Activated CD8-positive, alpha-beta T cell treated with anti-CD3 and anti-CD28 coated beads for 36 hours (primary cell): ENCODE measurements around the gene SPANXN2. TPM values are rescaled to one million over a fixed set of nuclear protein-coding genes. Genes with fewer than 3 reads are reported as not detected.

ENCODE experiments used
- ATAC-seq: fragments of 200-7000 bp; cut with Tn5 transposase; one replicate; pipeline ENCODE4 v1.10.0; 2021; ENCODE audit warnings: mild to moderate bottlenecking, moderate library complexity
- CTCF ChIA-PET: fragments of 350-600 bp; sonication (Branson Sonifier 250); formaldehyde crosslinking; loops from one replicate; lab custom pipeline; 2021; ENCODE audit warnings: antibody characterized with exemption; lab: Charles Lee
- POLR2A ChIA-PET: fragments of 350-600 bp; sonication (Branson Sonifier 250); formaldehyde crosslinking; loops from one replicate; lab custom pipeline; 2021; ENCODE audit warnings: antibody characterized with exemption; lab: Charles Lee
- DNase-seq: peaks from one replicate; pipeline ENCODE4 v3.0.0-alpha.2; 2020
- H3K27ac Mint-ChIP-seq: one replicate; pipeline ENCODE4 v1.8.0; 2021; ENCODE audit warnings: mild to moderate bottlenecking, mixed read lengths
- H3K27me3 Mint-ChIP-seq: one replicate; pipeline ENCODE4 v1.8.0; 2021; ENCODE audit warnings: mixed read lengths
- H3K36me3 Mint-ChIP-seq: one replicate; pipeline ENCODE4 v1.8.0; 2021; ENCODE audit warnings: low read depth, mixed read lengths
- H3K4me1 Mint-ChIP-seq: one replicate; pipeline ENCODE4 v1.8.0; 2021; ENCODE audit warnings: low read depth, mixed read lengths
- H3K4me3 Mint-ChIP-seq: one replicate; pipeline ENCODE4 v1.8.0; 2021; ENCODE audit warnings: mild to moderate bottlenecking, moderate library complexity, mixed read lengths
- H3K9me3 Mint-ChIP-seq: one replicate; pipeline ENCODE4 v1.8.0; 2021; ENCODE audit warnings: mixed read lengths
- CTCF ChIP-seq: fragments of 200-600 bp; IDR thresholded peaks from one replicate; pipeline ENCODE4 v1.8.0; 2022; ENCODE audit warnings: antibody characterized with exemption, mild to moderate bottlenecking
- intact Hi-C: fragments of 100-400 bp; cut with micrococcal nuclease; formaldehyde crosslinking; loops from one replicate; pipeline ENCODE4 v1.10.0; 2022
- total RNA-seq, 2 experiments: library from RNA; stranded (reverse); gene quantifications; one replicate each; pipeline ENCODE4 v1.2.3, GENCODE V29; 2021

The SPANXN2 gene
- total RNA-seq, 2 experiments from 2014 or later: not detected

- Mint-ChIP-seq H3K36me3 (no peaks in the 10 kb centered on the region), H3K27ac (no peak overlapping the region), H3K4me1 (no peaks in the 10 kb centered on the region), H3K9me3 (no peaks in the 10 kb centered on the region), H3K27me3 (no peaks in the 10 kb centered on the region), H3K4me3 (no peak overlapping the region)
- ChIA-PET POLR2A (no interaction called here), CTCF (no interaction called here)
- ATAC-seq (no peak), DNase-seq (no peak)
- intact Hi-C loops: no loop called here
- no peak for TF ChIP-seq CTCF
These were observed 13.3 kb upstream of the SPANXN2 start for GRCh38 chrX:143733866-143734265.

GRCh38 chrX:143726296-143726695 lies 5.7 kb upstream of the SPANXN2 start:
- no peak for DNase-seq
- POLR2A ChIA-PET: no interaction called here
- Mint-ChIP-seq H3K9me3 (peaks cover 3% of the 10 kb centered on the region), H3K4me3 (no peak overlapping the region), H3K4me1 (no peaks in the 10 kb centered on the region), H3K36me3 (no peaks in the 10 kb centered on the region), H3K27me3 (no peaks in the 10 kb centered on the region), H3K27ac (no peak overlapping the region)
- no peak for TF ChIP-seq CTCF
- CTCF ChIA-PET: no interaction called here
- no peak for ATAC-seq
- intact Hi-C loops: no loop called here

GRCh38 chrX:143701460-143701859 lies 19.1 kb downstream of the SPANXN2 start:
- ChIA-PET CTCF (no interaction called here), POLR2A (no interaction called here)
- Mint-ChIP-seq H3K27me3 (no peaks in the 10 kb centered on the region), H3K9me3 (peaks cover 7% of the 10 kb centered on the region), H3K4me1 (no peaks in the 10 kb centered on the region), H3K27ac (no peak overlapping the region), H3K4me3 (no peak overlapping the region), H3K36me3 (no peaks in the 10 kb centered on the region)
- ATAC-seq (no peak), DNase-seq (no peak)
- intact Hi-C loops: no loop called here
- no peak for TF ChIP-seq CTCF

GRCh38 chrX:143694885-143695284 lies 25.7 kb downstream of the SPANXN2 start:
- H3K27me3 Mint-ChIP-seq: no peaks in the 10 kb centered on the region
- no peak overlapping the region for H3K4me3 Mint-ChIP-seq
- H3K4me1 Mint-ChIP-seq: no peaks in the 10 kb centered on the region
- ATAC-seq (no peak), DNase-seq (no peak)
- CTCF ChIA-PET: no interaction called here
- POLR2A ChIA-PET: no interaction called here
- peaks cover 2% of the 10 kb centered on the region for H3K9me3 Mint-ChIP-seq
- no peaks in the 10 kb centered on the region for H3K36me3 Mint-ChIP-seq
- H3K27ac Mint-ChIP-seq: no peak overlapping the region
- intact Hi-C loops: no loop called here
- no peak for TF ChIP-seq CTCF

GRCh38 chrX:143683486-143683885 lies 37.1 kb downstream of the SPANXN2 start:
- Mint-ChIP-seq H3K4me1 (no peaks in the 10 kb centered on the region), H3K27ac (no peak overlapping the region), H3K27me3 (no peaks in the 10 kb centered on the region), H3K9me3 (peaks cover 2% of the 10 kb centered on the region), H3K4me3 (no peak overlapping the region), H3K36me3 (no peaks in the 10 kb centered on the region)
- POLR2A ChIA-PET: no interaction called here
- CTCF ChIA-PET: no interaction called here
- intact Hi-C loops: no loop called here
- no peak for TF ChIP-seq CTCF
- ATAC-seq (no peak), DNase-seq (no peak)
